CD4-positive, CD25-positive, alpha-beta regulatory T cell (primary cell): Measurements from ENCODE around the gene TMEM163. TPM values are rescaled to one million over a fixed set of nuclear protein-coding genes. Genes with fewer than 3 reads are reported as not detected.

Experiments
- ATAC-seq, 2 donors: fragments of 150-1000 bp; cut with Tn5 transposase; one replicate each; pipeline ENCODE4 v1.10.0; 2021; ENCODE audit warnings: low read depth in 2 of 2, moderate number of reproducible peaks in 2 of 2, moderate library complexity in 1 of 2
- DNase-seq, 3 donors: peaks; one replicate each; pipeline versions ENCODE4 v3.0.0 to v3.0.0-alpha.2; 2012 to 2022; ENCODE audit warnings: mixed read lengths in 1 of 3
- H3K27ac ChIP-seq: one replicate; pipeline ENCODE4 v1.7.0; 2013; ENCODE audit warnings: mild to moderate bottlenecking, low read length; ENCODE audit not compliant: insufficient read depth, poor library complexity, severe bottlenecking
- H3K27me3 ChIP-seq: one replicate; pipeline ENCODE4 v1.7.0; 2013; ENCODE audit warnings: low read length; ENCODE audit not compliant: control insufficient read depth, insufficient read depth
- H3K36me3 ChIP-seq: one replicate; pipeline ENCODE4 v1.7.0; 2013; ENCODE audit warnings: mild to moderate bottlenecking, low read length, moderate library complexity; ENCODE audit not compliant: control insufficient read depth, insufficient read depth
- H3K4me1 ChIP-seq: 2 replicates; pipeline ENCODE4 v1.7.0; 2013; ENCODE audit warnings: mild to moderate bottlenecking, low read length; ENCODE audit not compliant: insufficient read depth, control insufficient read depth, poor library complexity, severe bottlenecking
- H3K4me3 ChIP-seq: one replicate; pipeline ENCODE4 v1.7.0; 2013; ENCODE audit warnings: low read depth, mild to moderate bottlenecking, low read length, moderate library complexity
- H3K9me3 ChIP-seq, 2 experiments: 1 replicate in 1 of 2; 2 replicates in 1 of 2; pipeline ENCODE4 v1.7.0; 2013; ENCODE audit warnings: low read length in 2 of 2, mild to moderate bottlenecking in 1 of 2, moderate library complexity in 1 of 2; ENCODE audit not compliant: control insufficient read depth in 2 of 2
- H3K27ac Mint-ChIP-seq, 3 donors: one replicate each; pipeline ENCODE4 v1.8.0; 2020 to 2022; ENCODE audit warnings: mild to moderate bottlenecking in 3 of 3, mixed read lengths in 3 of 3, moderate library complexity in 2 of 3
- H3K27me3 Mint-ChIP-seq: one replicate; pipeline ENCODE4 v1.8.0; 2022; ENCODE audit warnings: mild to moderate bottlenecking, mixed read lengths
- H3K36me3 Mint-ChIP-seq: one replicate; pipeline ENCODE4 v1.8.0; 2020; ENCODE audit warnings: mixed read lengths
- H3K4me1 Mint-ChIP-seq, 4 donors: one replicate each; pipeline ENCODE4 v1.8.0; 2020 to 2022; ENCODE audit warnings: mixed read lengths in 4 of 4, mild to moderate bottlenecking in 1 of 4
- H3K4me3 Mint-ChIP-seq, 4 donors: one replicate each; pipeline ENCODE4 v1.8.0; 2020 to 2022; ENCODE audit warnings: mild to moderate bottlenecking in 4 of 4, mixed read lengths in 4 of 4, moderate library complexity in 3 of 4
- H3K9me3 Mint-ChIP-seq, 7 donors: one replicate each; pipeline ENCODE4 v1.8.0; 2020 to 2022; ENCODE audit warnings: mixed read lengths in 7 of 7, mild to moderate bottlenecking in 3 of 7, moderate library complexity in 2 of 7
- polyA plus RNA-seq, 4 donors: library from polyadenylated mRNA; unstranded; fragments of 300-500 nt; fragmentation: Illumina TruSeq; gene quantifications; one replicate each; pipeline ENCODE4 v1.2.3, GENCODE V29; 2021
- total RNA-seq: library from RNA; stranded (reverse); gene quantifications from one replicate; pipeline ENCODE4 v1.2.3, GENCODE V29; 2022

Gene TMEM163
- total and polyA plus RNA-seq, 5 donors from 2014 or later = 0.08 to 1.0 (median 0.33) TPM

DNA sequence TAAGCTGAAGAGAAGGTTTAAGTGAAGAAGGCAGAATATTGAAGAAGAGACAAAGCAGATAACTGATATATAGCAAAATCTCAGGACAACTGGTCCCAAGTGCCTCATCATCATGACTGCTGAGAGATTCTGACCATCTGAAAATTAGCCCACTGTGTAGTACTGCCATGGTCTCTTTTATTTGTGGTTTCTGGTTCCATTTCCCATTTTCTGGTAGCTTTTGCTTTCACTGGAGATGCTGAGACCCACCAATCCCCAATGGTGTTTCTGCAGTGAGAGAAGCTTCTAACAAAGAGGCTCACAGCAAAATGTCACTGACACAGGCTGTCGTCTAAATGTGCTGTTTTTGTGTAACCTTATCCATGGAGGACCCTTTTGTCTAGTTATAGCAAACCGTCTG is 79.5 kb downstream of the TMEM163 start:
- no peak overlapping the region for H3K27ac ChIP-seq
- H3K9me3 ChIP-seq = no peaks in the 10 kb centered on the region
- H3K27me3 ChIP-seq = no peaks in the 10 kb centered on the region
- H3K27ac Mint-ChIP-seq = no peak overlapping the region
- ATAC-seq (no peak), DNase-seq (no peak)
- peaks cover 0 to 4% (median 0%) of the 10 kb centered on the region in 7 donors for H3K9me3 Mint-ChIP-seq
- H3K36me3 Mint-ChIP-seq = no peaks in the 10 kb centered on the region
- H3K27me3 Mint-ChIP-seq = peaks cover 7% of the 10 kb centered on the region
- no peaks in the 10 kb centered on the region for H3K36me3 ChIP-seq
- H3K4me3 Mint-ChIP-seq = no peak overlapping the region
- no peak overlapping the region for H3K4me3 ChIP-seq
- no peaks in the 10 kb centered on the region for H3K4me1 ChIP-seq
- H3K4me1 Mint-ChIP-seq = peaks cover 0 to 11% (median 2%) of the 10 kb centered on the region in 4 donors

DNA sequence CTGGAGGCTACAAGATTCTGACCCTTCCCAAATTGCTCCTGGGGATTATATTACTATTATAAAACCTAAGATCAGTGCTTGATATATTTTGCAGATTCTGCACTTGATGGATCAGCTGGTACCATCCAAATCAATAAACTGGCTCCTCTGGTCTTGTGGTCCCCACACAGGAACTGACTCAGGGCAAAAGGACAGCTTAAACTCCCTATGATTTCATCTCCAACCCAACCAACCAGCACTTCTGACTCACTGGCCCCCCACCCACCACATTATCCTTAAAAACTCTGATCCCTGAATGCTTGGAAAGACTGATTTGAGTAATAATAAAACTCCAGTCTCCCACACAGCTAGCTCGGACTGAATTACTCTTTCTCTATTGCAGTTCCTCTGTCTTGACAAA is 82.1 kb downstream of the TMEM163 start:
- H3K36me3 ChIP-seq = no peaks in the 10 kb centered on the region
- H3K4me1 ChIP-seq = no peaks in the 10 kb centered on the region
- DNase-seq (no peak), ATAC-seq (no peak)
- peaks cover 0 to 4% (median 0%) of the 10 kb centered on the region in 7 donors for H3K9me3 Mint-ChIP-seq
- H3K36me3 Mint-ChIP-seq = no peaks in the 10 kb centered on the region
- H3K27ac ChIP-seq = no peak overlapping the region
- H3K4me3 Mint-ChIP-seq = no peak overlapping the region
- peaks cover 11% of the 10 kb centered on the region for H3K27me3 Mint-ChIP-seq
- H3K27me3 ChIP-seq = no peaks in the 10 kb centered on the region
- H3K4me1 Mint-ChIP-seq = peaks cover 0 to 5% (median 3%) of the 10 kb centered on the region in 4 donors
- H3K9me3 ChIP-seq = no peaks in the 10 kb centered on the region
- H3K27ac Mint-ChIP-seq = no peak overlapping the region
- no peak overlapping the region for H3K4me3 ChIP-seq

DNA sequence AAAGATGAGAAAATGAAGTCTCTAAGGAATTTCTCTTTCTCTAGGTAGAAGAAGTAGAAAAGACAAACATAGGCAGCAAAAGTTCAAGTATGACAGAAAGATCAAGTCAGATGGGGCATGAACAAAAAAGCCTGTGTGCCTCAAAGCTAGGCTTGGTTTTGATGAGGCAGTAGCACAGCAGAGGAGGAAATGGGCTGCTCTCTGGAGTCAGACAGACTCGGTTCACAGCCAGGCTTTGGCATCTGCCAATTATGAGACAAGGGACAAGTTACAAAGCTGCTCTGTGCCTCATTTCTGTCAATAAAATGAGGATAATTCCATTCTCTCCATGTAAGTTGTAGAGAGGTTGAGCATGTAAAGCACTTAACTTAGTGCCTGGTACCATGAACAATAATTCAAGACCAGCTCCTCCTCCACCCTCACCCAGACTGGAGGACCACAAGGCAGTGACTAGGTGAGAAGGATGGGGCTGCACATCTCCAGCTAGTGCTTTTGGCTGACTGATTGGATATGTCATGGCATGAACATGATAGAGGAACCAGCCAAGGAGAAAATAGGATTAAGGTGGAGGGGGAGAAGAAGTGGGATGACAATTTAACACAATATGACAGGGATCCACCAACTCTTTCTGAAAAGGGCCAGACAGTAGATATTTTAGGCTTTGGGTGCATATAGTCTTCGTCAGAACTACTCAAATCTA is 84.6 kb downstream of the TMEM163 start:
- H3K4me1 Mint-ChIP-seq = peaks cover 0 to 4% (median under 1%) of the 10 kb centered on the region in 4 donors
- no peaks in the 10 kb centered on the region for H3K36me3 Mint-ChIP-seq
- H3K9me3 Mint-ChIP-seq = peaks cover 0 to 2% (median 0%) of the 10 kb centered on the region in 7 donors
- no peak for DNase-seq
- H3K27ac Mint-ChIP-seq = no peak overlapping the region
- Histone ChIP-seq H3K27ac (no peak overlapping the region), H3K9me3 (no peaks in the 10 kb centered on the region), H3K27me3 (no peaks in the 10 kb centered on the region), H3K4me3 (no peak overlapping the region), H3K4me1 (no peaks in the 10 kb centered on the region), H3K36me3 (no peaks in the 10 kb centered on the region)
- H3K4me3 Mint-ChIP-seq = no peak overlapping the region
- ATAC-seq = no peak
- peaks cover 11% of the 10 kb centered on the region for H3K27me3 Mint-ChIP-seq

DNA sequence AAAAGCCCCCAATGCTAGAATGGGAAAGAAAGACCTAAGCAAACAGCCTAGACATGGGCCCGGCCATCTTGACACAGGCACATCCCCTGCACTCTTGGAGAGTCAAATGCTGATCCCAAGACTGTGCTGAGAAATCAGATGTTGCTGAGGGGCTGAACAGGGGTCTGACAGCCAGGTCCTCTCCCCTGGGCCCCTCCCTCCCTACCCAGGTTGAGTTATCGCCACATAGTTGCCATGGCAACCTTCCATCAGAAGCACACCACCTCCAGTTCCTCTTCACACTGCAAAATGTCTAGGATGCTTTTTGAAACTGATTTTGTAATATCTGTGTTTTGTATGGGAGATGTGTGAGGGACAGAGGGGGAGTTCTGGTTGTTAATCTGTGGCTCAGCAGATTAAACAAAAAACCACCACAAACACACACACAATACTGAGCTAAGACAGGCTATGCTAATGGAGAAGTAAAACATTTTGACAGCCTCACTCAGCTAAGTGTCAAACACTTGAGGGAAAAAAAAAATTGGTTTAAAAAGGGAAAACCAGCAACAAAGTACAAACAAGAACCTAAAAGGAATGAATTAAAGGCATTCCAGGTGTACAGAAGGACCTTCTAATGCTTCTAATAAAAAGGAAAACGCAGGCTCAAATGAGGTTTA is 88.2 kb downstream of the TMEM163 start:
- Histone ChIP-seq H3K36me3 (no peaks in the 10 kb centered on the region), H3K4me3 (no peak overlapping the region), H3K27ac (no peak overlapping the region), H3K27me3 (no peaks in the 10 kb centered on the region), H3K4me1 (no peaks in the 10 kb centered on the region), H3K9me3 (no peaks in the 10 kb centered on the region)
- H3K4me3 Mint-ChIP-seq = no peak overlapping the region
- H3K9me3 Mint-ChIP-seq = peaks cover 0 to 2% (median 0%) of the 10 kb centered on the region in 7 donors
- ATAC-seq (no peak), DNase-seq (no peak)
- peaks cover 6% of the 10 kb centered on the region for H3K27me3 Mint-ChIP-seq
- peaks cover 0 to 4% (median under 1%) of the 10 kb centered on the region in 4 donors for H3K4me1 Mint-ChIP-seq
- no peak overlapping the region for H3K27ac Mint-ChIP-seq
- no peaks in the 10 kb centered on the region for H3K36me3 Mint-ChIP-seq

DNA sequence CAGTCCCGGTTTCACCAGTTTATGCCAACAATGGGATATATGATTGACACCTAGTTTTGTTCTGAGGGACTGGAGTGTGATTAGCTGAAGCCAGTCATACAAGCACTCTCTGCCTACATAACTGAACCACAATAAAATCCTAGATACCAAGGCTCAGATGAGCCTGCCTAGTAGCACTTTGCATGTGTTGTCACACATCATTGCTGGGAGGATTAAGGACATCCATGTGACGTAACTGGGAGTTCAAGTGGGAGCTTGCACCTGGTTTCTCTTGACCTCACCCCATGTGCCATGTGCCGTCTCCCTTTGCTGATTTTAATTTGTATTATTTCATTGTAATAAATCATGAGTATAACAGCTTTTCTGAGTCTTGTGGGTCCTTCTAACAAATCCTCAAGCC is 90.3 kb downstream of the TMEM163 start:
- no peak for DNase-seq
- H3K4me1 ChIP-seq = no peaks in the 10 kb centered on the region
- H3K36me3 ChIP-seq = no peaks in the 10 kb centered on the region
- no peak overlapping the region for H3K4me3 ChIP-seq
- Mint-ChIP-seq H3K4me1 (no peaks in the 10 kb centered on the region), H3K4me3 (no peak overlapping the region), H3K27ac (no peak overlapping the region), H3K36me3 (no peaks in the 10 kb centered on the region), H3K27me3 (no peaks in the 10 kb centered on the region), H3K9me3 (peaks cover 0 to 2% (median 0%) of the 10 kb centered on the region in 7 donors)
- H3K27ac ChIP-seq = no peak overlapping the region
- no peaks in the 10 kb centered on the region for H3K27me3 ChIP-seq
- no peaks in the 10 kb centered on the region for H3K9me3 ChIP-seq
- no peak for ATAC-seq

DNA sequence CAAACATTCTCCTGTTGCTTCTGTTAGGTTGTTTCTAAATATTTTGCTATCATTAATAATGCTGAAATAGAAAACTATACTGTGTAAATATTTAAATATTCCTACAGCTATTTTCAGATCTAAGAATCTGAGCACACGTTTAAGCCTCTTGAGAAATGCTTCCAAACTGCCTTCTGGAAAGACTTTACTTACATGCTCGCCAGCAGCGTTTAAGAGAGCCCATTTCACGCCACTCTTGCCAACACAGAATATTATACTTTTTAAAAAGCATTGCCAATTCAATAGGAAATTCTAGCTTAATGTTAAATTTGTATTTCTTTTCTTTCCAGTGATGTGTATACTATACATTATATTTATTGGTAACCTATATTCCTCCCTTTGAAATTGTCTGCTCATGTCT is 92.0 kb downstream of the TMEM163 start:
- no peaks in the 10 kb centered on the region for H3K36me3 Mint-ChIP-seq
- ATAC-seq = no peak
- Histone ChIP-seq H3K27ac (no peak overlapping the region), H3K4me1 (no peaks in the 10 kb centered on the region), H3K9me3 (no peaks in the 10 kb centered on the region), H3K36me3 (no peaks in the 10 kb centered on the region), H3K27me3 (no peaks in the 10 kb centered on the region), H3K4me3 (no peak overlapping the region)
- no peak for DNase-seq
- no peaks in the 10 kb centered on the region for H3K4me1 Mint-ChIP-seq
- no peak overlapping the region for H3K4me3 Mint-ChIP-seq
- no peaks in the 10 kb centered on the region for H3K9me3 Mint-ChIP-seq
- no peaks in the 10 kb centered on the region for H3K27me3 Mint-ChIP-seq
- H3K27ac Mint-ChIP-seq = no peak overlapping the region

DNA sequence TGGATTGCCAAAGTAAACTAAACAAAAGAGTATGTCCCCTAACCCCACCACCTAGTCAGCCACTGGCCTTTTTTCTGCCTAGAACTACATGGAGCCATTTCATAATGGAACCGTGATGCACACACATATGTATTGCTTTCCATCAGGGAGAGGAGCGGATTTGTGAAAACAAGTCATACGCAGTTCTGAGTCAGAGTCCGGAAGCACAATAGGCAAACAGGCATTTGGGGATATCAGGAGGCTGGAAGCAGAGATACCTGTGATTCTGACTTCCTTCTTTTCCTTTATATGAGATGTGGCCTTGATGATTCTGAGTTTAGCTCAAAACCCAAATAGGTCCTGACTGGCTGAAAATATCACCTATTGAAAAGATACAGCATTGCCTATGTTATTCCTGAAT is 93.5 kb downstream of the TMEM163 start:
- Histone ChIP-seq H3K27me3 (no peaks in the 10 kb centered on the region), H3K4me1 (no peaks in the 10 kb centered on the region), H3K36me3 (no peaks in the 10 kb centered on the region), H3K9me3 (peaks cover 0 to 3% of the 10 kb centered on the region in 2 experiments), H3K4me3 (no peak overlapping the region), H3K27ac (no peak overlapping the region)
- no peak overlapping the region for H3K4me3 Mint-ChIP-seq
- H3K4me1 Mint-ChIP-seq = no peaks in the 10 kb centered on the region
- H3K27me3 Mint-ChIP-seq = no peaks in the 10 kb centered on the region
- no peaks in the 10 kb centered on the region for H3K36me3 Mint-ChIP-seq
- H3K27ac Mint-ChIP-seq = no peak overlapping the region
- H3K9me3 Mint-ChIP-seq = peaks cover 0 to 4% (median 0%) of the 10 kb centered on the region in 7 donors
- ATAC-seq (no peak), DNase-seq (no peak)

DNA sequence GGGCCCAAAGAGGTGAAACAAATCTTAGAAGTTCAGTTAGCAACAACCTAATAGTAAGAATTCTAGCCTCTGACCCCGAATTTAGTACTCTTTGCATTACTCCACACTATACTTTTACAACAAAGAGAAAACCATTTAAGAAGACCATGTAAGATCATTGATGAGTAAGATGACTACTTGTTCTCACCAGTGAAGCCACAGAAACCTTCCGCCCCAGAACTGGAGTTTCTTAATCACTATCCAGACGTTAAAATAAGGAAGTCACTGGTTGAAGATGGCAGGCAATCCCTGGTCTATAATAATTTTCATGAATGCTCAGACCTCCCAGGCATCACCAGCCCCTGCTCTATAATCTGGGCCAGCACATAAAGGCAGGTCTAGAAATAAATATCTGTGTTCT is 95.0 kb downstream of the TMEM163 start:
- Histone ChIP-seq H3K27me3 (no peaks in the 10 kb centered on the region), H3K4me1 (no peaks in the 10 kb centered on the region), H3K9me3 (peaks cover 7% of the 10 kb centered on the region in 2 experiments), H3K27ac (no peak overlapping the region), H3K4me3 (no peak overlapping the region), H3K36me3 (no peaks in the 10 kb centered on the region)
- Mint-ChIP-seq H3K4me3 (no peak overlapping the region), H3K4me1 (no peaks in the 10 kb centered on the region), H3K36me3 (no peaks in the 10 kb centered on the region), H3K27ac (no peak overlapping the region), H3K9me3 (peaks cover 0 to 11% (median 7%) of the 10 kb centered on the region in 7 donors), H3K27me3 (no peaks in the 10 kb centered on the region)
- DNase-seq (peak in 1 of 3 donors; percentile 15), ATAC-seq (no peak)
